ENCODE measurements around the gene CCDC117. TPM values are rescaled to one million over a fixed set of nuclear protein-coding genes. Genes with fewer than 3 reads are reported as not detected.

Gene CCDC117
- total RNA-seq, 4 donors from 2014 or later, result 23.2 to 40.1 (median 30.5) TPM

GRCh38 chr22:28815111-28815510, 42.6 kb downstream of the CCDC117 start:
- Histone ChIP-seq H3K4me3 (no peak overlapping the region), H3K4me1 (peaks cover 14 to 25% of the 10 kb centered on the region in 2 donors), H3K27ac (no peak overlapping the region), H3K9me3 (no peaks in the 10 kb centered on the region), H3K27me3 (no peaks in the 10 kb centered on the region), H3K36me3 (no peaks in the 10 kb centered on the region)
- ATAC-seq, result no peak
- intact Hi-C loops (cut with DNase I; ENCODE audit: low total_unique reads) (no loop called here), in situ Hi-C loops (cut with MboI; ENCODE audit: low sequenced_read_pairs in 4 of 4) (no loop called here)
- no peak for DNase-seq
- TF ChIP-seq, protein P1, sequence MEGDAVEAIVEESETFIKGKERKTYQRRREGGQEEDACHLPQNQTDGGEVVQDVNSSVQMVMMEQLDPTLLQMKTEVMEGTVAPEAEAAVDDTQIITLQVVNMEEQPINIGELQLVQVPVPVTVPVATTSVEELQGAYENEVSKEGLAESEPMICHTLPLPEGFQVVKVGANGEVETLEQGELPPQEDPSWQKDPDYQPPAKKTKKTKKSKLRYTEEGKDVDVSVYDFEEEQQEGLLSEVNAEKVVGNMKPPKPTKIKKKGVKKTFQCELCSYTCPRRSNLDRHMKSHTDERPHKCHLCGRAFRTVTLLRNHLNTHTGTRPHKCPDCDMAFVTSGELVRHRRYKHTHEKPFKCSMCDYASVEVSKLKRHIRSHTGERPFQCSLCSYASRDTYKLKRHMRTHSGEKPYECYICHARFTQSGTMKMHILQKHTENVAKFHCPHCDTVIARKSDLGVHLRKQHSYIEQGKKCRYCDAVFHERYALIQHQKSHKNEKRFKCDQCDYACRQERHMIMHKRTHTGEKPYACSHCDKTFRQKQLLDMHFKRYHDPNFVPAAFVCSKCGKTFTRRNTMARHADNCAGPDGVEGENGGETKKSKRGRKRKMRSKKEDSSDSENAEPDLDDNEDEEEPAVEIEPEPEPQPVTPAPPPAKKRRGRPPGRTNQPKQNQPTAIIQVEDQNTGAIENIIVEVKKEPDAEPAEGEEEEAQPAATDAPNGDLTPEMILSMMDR (IDR thresholded peaks at IDR 0.05 in 4 of 5, conservative IDR thresholded peaks at IDR 0.05 in 1 of 5), result no peak

- in situ Hi-C loops (cut with MboI; ENCODE audit: low sequenced_read_pairs in 4 of 4), result no loop called here
- ATAC-seq, result no peak
- TF ChIP-seq POLR2A (IDR thresholded peaks at IDR 0.05), result no peak
- TF ChIP-seq, protein P1 (IDR thresholded peaks at IDR 0.05 in 4 of 5, conservative IDR thresholded peaks at IDR 0.05 in 1 of 5), result no peak
- H3K9me3 ChIP-seq, result no peaks in the 10 kb centered on the region
- DNase-seq, result no peak
- intact Hi-C loops (cut with DNase I; ENCODE audit: low total_unique reads), result no loop called here
- H3K27ac ChIP-seq, result no peak overlapping the region
- peaks cover 14 to 25% of the 10 kb centered on the region in 2 donors for H3K4me1 ChIP-seq
- no peaks in the 10 kb centered on the region for H3K36me3 ChIP-seq
- no peaks in the 10 kb centered on the region for H3K27me3 ChIP-seq
- H3K4me3 ChIP-seq, result no peak overlapping the region
Observed at GRCh38 chr22:28815729-28816128, 43.2 kb downstream of the CCDC117 start.

- Histone ChIP-seq H3K4me3 (no peak overlapping the region), H3K27ac (no peak overlapping the region), H3K27me3 (no peaks in the 10 kb centered on the region), H3K4me1 (peaks cover 14 to 24% of the 10 kb centered on the region in 2 donors), H3K9me3 (no peaks in the 10 kb centered on the region), H3K36me3 (no peaks in the 10 kb centered on the region)
- intact Hi-C loops (cut with DNase I; ENCODE audit: low total_unique reads) (no loop called here), in situ Hi-C loops (cut with MboI; ENCODE audit: low sequenced_read_pairs in 4 of 4) (no loop called here)
- no peak for TF ChIP-seq POLR2A (IDR thresholded peaks at IDR 0.05)
- TF ChIP-seq, protein P1 (IDR thresholded peaks at IDR 0.05 in 4 of 5, conservative IDR thresholded peaks at IDR 0.05 in 1 of 5), result no peak
- ATAC-seq (no peak), DNase-seq (no peak)
Observed at GRCh38 chr22:28817064-28817463, 44.6 kb downstream of the CCDC117 start.

DNA sequence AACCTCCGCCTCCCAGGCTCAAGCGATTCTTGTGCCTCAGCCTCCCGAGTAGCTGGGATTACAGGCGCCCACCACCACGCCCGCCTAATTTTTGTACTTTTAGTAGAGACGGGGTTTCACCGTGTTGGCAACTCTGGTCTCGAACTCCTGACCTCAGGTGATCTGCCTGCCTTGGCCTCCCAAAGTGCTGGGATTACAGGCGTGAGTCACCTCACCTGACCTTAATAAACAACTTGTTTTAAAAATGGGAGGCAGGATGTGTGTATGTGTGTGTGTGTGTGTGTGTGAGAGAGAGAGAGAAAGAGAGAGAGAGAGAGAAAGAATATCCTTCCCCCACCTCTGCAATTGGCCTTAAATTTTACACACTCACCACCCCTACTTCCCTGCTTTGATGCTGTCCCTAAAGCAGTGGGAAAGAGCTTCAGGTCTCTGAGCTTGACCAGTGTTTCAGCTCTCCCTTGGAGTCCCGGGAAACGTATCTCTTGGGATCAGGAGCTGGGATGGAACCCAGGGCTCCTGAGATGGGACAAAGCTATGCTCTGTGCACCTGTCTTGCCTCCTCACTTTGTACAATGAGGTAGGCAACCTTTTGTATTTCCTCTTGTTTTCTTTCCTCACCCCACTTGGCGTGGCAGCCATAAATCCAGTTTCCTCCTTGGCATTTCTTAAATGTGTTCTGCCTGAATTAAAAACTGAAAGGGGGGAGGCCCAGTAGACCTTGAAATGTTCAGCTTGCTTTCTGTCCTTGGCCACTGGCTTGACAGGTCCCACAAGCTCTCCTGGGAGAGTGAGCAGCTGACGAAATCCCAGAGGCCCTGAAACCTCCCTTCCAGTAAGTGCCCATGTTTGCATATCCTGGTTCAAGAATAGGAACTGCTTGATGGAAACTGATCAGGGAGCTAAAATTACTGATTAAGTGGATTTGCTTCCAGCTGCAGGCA, 45.7 kb downstream of the CCDC117 start:
- no peak for DNase-seq
- Histone ChIP-seq H3K9me3 (no peaks in the 10 kb centered on the region), H3K36me3 (no peaks in the 10 kb centered on the region), H3K27me3 (no peaks in the 10 kb centered on the region), H3K4me1 (peaks cover 14 to 18% of the 10 kb centered on the region in 2 donors), H3K27ac (peak overlapping the region; percentile 6 to 65 (median 53)), H3K4me3 (no peak overlapping the region)
- no peak for TF ChIP-seq POLR2A (IDR thresholded peaks at IDR 0.05)
- in situ Hi-C loops (cut with MboI; ENCODE audit: low sequenced_read_pairs in 4 of 4), result no loop called here
- intact Hi-C loops (cut with DNase I; ENCODE audit: low total_unique reads), result no loop called here
- ATAC-seq, result peak in 1 of 2 donors; percentile 46

GRCh38 chr22:28819253-28820096, 47.0 kb downstream of the CCDC117 start:
- no peak for TF ChIP-seq POLR2A (IDR thresholded peaks at IDR 0.05)
- TF ChIP-seq, protein P1 (IDR thresholded peaks at IDR 0.05 in 4 of 5, conservative IDR thresholded peaks at IDR 0.05 in 1 of 5), result no peak
- DNase-seq, result no peak
- Histone ChIP-seq H3K4me3 (no peak overlapping the region), H3K27me3 (no peaks in the 10 kb centered on the region), H3K36me3 (no peaks in the 10 kb centered on the region), H3K9me3 (no peaks in the 10 kb centered on the region), H3K4me1 (peaks cover 13 to 14% of the 10 kb centered on the region in 2 donors), H3K27ac (no peak overlapping the region)
- in situ Hi-C loops (cut with MboI; ENCODE audit: low sequenced_read_pairs in 4 of 4), result loop anchor here in 2 of 4 donors (10.0 kb wide), 1 partner anchor 765 kb away; no protein-coding TSS in a partner anchor
- intact Hi-C loops (cut with DNase I; ENCODE audit: low total_unique reads), result no loop called here
- no peak for ATAC-seq
